Adrenal gland (tissue), 12 donors: ENCODE results near the gene RAPGEF4. TPM values are rescaled to one million over a fixed set of nuclear protein-coding genes. Genes with fewer than 3 reads are reported as not detected.

ENCODE experiments used
- DNase-seq, 7 donors: peaks; one replicate each; pipeline ENCODE4 v3.0.0-alpha.2; 2019 to 2020
- H3K27ac ChIP-seq, 5 donors: fragments of 200-600 bp; sonication (generic) in 4 of 5; 1 replicate in 3 of 5; 2 replicates in 2 of 5; pipeline versions ENCODE4 v1.5.1 to v1.8.0; 2016 to 2020; ENCODE audit warnings: mild to moderate bottlenecking in 1 of 5
- H3K27me3 ChIP-seq: fragments of 200-600 bp; 2 replicates; pipeline ENCODE4 v1.8.0; 2021
- H3K36me3 ChIP-seq, 2 donors: fragments of 200-600 bp; replicated peaks in 1 of 2; 1 replicate in 1 of 2; 2 replicates in 1 of 2; pipeline versions ENCODE4 v1.5.1 to v1.8.0; 2018 to 2022
- H3K4me1 ChIP-seq, 2 donors: fragments of 200-600 bp; replicated peaks in 1 of 2; 1 replicate in 1 of 2; 2 replicates in 1 of 2; pipeline versions ENCODE4 v1.5.1 to v1.8.0; 2018 to 2021
- H3K4me3 ChIP-seq, 4 donors: fragments of 200-600 bp; sonication (generic) in 3 of 4; one replicate each; pipeline ENCODE4 v1.5.1; 2016 to 2018
- H3K9me3 ChIP-seq, 3 donors: fragments of 200-600 bp; sonication (generic) in 1 of 3; replicated peaks in 1 of 3; 1 replicate in 2 of 3; 2 replicates in 1 of 3; pipeline versions ENCODE4 v1.5.1 to v1.8.0; 2016 to 2021
- POLR2A ChIP-seq, 2 donors: fragments of 450-650 bp; IDR thresholded peaks; one replicate each; pipeline ENCODE4 v1.6.1; 2017; ENCODE audit warnings: antibody characterized with exemption in 2 of 2, mild to moderate bottlenecking in 2 of 2, moderate library complexity in 1 of 2
- WGBS, 4 donors: extraction: QIAGEN DNeasy Blood & Tissue Kit in 2 of 4; methylation state at CpG; one replicate each; pipeline versions ENCODE4 v1.1.5 to v1.1.7; 2013 to 2017; 5-methylcytosine and 5-hydroxymethylcytosine counted together
- intact Hi-C, 2 donors: fragments of 100-400 bp; cut with DNase I; formaldehyde crosslinking; loops; one replicate each; pipeline versions ENCODE4 v1.14.1 to v1.15.0; 2022 to 2023
- polyA plus RNA-seq, 3 donors: library from polyadenylated mRNA; stranded (reverse); fragments of 200-250 nt in 2 of 3; fragments of 350-450 nt in 1 of 3; fragmentation: Illumina TruSeq in 1 of 3; extraction: RNeasy Lipid Tissue Mini Kit (QIAGEN cat#74804) in 1 of 3; gene quantifications; one replicate each; pipeline ENCODE4 v1.2.3, GENCODE V29; 2013 to 2014
- total RNA-seq, 9 donors: library from RNA; depleted of rRNA in 4 of 9; stranded (reverse); fragments of >200 nt in 4 of 9; fragments of 120-200 nt in 1 of 9; fragmentation: NEBNext Ultra II Directional in 1 of 9; extraction: Animal tissue kit (Norgen Biotek cat#: 25700) in 1 of 9; gene quantifications; one replicate each; pipeline versions ENCODE4 v1.1.0 to v1.2.4, GENCODE V29; 2013 to 2023
- TF ChIP-seq, protein P1 (sequence below), 6 experiments: fragments of 450-650 bp in 4 of 6; fragments of 200-600 bp in 2 of 6; sonication (generic) in 1 of 6; IDR thresholded peaks; 1 replicate in 5 of 6; 2 replicates in 1 of 6; pipeline versions ENCODE4 v1.5.1 to v1.8.0; 2016 to 2021; ENCODE audit warnings: antibody characterized with exemption in 6 of 6, mild to moderate bottlenecking in 2 of 6, moderate library complexity in 1 of 6
- donor health status: healthy with polysubstance abuse.
- donor health status: Bipolar disorder and iron deficiency.
- donor health status: DM: yes; HTN: yes; CAD: no.
- donor health status: DM: no; HTN: no; CAD: no.
- donor health status: DM: no; HTN: no; CAD: no.
- donor health status: DM: yes; HTN: yes; CAD: no.

The RAPGEF4 gene
- total and polyA plus RNA-seq, 12 donors: 24.8 to 288 (median 101) TPM

DNA sequence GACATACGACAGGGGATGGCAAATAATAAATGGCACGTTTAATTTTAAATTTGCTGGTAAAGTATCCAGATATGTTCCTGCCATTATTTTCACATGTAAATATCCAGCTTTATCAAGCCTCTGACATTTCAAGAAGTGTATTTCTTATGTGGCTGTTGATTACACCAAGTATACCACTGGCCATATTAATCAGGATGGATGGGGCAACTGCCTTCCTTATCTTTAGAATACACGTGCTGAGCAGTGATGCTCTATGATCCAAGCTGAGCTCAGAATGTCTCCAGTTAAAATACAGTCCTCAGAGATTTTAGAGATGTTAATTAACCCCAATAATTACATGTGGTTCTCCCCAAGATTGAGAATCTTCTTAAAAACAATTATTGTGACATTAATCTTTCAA is 38.3 kb upstream of the RAPGEF4 start:
- TF ChIP-seq, protein P1, sequence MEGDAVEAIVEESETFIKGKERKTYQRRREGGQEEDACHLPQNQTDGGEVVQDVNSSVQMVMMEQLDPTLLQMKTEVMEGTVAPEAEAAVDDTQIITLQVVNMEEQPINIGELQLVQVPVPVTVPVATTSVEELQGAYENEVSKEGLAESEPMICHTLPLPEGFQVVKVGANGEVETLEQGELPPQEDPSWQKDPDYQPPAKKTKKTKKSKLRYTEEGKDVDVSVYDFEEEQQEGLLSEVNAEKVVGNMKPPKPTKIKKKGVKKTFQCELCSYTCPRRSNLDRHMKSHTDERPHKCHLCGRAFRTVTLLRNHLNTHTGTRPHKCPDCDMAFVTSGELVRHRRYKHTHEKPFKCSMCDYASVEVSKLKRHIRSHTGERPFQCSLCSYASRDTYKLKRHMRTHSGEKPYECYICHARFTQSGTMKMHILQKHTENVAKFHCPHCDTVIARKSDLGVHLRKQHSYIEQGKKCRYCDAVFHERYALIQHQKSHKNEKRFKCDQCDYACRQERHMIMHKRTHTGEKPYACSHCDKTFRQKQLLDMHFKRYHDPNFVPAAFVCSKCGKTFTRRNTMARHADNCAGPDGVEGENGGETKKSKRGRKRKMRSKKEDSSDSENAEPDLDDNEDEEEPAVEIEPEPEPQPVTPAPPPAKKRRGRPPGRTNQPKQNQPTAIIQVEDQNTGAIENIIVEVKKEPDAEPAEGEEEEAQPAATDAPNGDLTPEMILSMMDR (IDR thresholded peaks at IDR 0.05): no peak
- TF ChIP-seq POLR2A (IDR thresholded peaks at IDR 0.05): no peak
- Histone ChIP-seq H3K4me3 (no peak overlapping the region), H3K9me3 (no peaks in the 10 kb centered on the region), H3K36me3 (no peaks in the 10 kb centered on the region), H3K27me3 (peaks cover 5% of the 10 kb centered on the region), H3K27ac (no peak overlapping the region), H3K4me1 (peaks cover 0 to 6% of the 10 kb centered on the region in 2 donors)
- no peak for DNase-seq
- intact Hi-C loops: no loop called here
- WGBS, 4 donors: 66 to 82% (median 73%) methylated on average over 3 of the region's 3 CpGs

DNA sequence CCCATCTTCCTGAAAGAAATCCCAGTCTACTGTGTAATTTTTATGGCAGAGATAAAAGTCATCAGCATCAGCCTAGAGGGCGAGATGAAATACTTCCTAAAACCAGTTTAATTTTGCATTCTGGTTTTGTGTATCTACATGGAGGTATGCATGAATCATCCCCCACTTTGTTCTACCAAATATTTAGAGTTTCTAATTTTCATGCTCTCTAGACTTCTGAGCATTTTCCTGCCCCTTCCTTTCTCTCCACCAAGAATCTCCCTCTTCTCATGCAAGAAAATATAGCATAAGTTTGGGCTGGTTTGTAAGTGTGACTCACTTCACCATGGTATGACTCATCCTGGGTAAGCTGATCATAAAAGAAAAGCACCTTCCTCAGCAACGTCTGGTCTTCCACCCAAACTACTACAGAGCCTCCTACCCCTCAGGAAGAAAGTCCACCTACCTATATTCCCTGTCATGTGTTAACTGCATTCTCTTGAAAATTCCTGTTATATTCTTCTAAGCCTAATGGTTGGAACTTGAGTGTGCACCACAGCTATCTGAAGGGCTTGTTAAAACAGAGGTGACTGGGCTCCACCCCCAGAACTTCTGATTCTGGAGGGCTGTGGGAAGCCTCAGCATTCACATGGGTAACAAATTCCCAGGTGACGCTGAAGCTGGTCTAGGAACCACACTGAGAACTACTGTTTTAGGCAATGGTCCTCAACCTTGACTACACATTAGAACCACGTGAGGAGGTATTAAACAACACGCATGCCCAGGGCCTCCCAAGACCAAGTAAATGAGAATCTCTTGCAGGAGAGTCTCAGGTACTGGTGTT is 37.4 kb upstream of the RAPGEF4 start:
- peaks cover 5% of the 10 kb centered on the region for H3K27me3 ChIP-seq
- DNase-seq: no peak
- TF ChIP-seq, protein P1 (IDR thresholded peaks at IDR 0.05): no peak
- no peak for TF ChIP-seq POLR2A (IDR thresholded peaks at IDR 0.05)
- intact Hi-C loops: no loop called here
- no peak overlapping the region for H3K27ac ChIP-seq
- H3K4me3 ChIP-seq: no peak overlapping the region
- no peaks in the 10 kb centered on the region for H3K36me3 ChIP-seq
- peaks cover 0 to 4% of the 10 kb centered on the region in 2 donors for H3K4me1 ChIP-seq
- H3K9me3 ChIP-seq: no peaks in the 10 kb centered on the region
- WGBS, 4 donors: 63 to 69% (median 67%) methylated on average over 5 of the region's 5 CpGs

DNA sequence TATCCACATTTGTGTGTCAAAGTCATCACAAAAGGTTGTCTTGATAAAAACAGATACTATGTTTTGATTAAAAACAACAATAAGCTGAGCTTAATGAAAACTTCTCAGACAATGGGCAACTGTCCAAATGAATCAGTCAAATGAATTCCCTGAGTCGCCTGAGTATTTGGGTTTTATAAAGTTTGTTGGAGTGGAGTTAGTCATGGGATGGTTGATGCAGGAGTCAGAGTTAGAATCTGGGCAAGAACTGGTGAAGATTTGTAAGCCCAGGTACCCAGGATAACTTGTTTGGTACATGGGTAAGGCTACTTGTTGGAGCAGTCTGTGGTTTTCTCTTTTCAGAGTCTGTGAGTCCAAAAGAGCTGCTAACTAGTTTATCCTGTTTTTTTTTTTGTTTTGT is 34.4 kb upstream of the RAPGEF4 start:
- no peaks in the 10 kb centered on the region for H3K4me1 ChIP-seq
- no peak for DNase-seq
- H3K4me3 ChIP-seq: no peak overlapping the region
- peaks cover 13% of the 10 kb centered on the region for H3K27me3 ChIP-seq
- intact Hi-C loops: no loop called here
- H3K27ac ChIP-seq: no peak overlapping the region
- H3K36me3 ChIP-seq: no peaks in the 10 kb centered on the region
- no peak for TF ChIP-seq POLR2A (IDR thresholded peaks at IDR 0.05)
- TF ChIP-seq, protein P1 (IDR thresholded peaks at IDR 0.05): no peak
- WGBS, 4 donors: 17 to 48% (median 34%) methylated on average over 1 of the region's 1 CpG
- no peaks in the 10 kb centered on the region for H3K9me3 ChIP-seq

GRCh38 chr2:172702451-172702850 is 33.2 kb upstream of the RAPGEF4 start:
- Histone ChIP-seq H3K27ac (no peak overlapping the region), H3K4me3 (no peak overlapping the region), H3K4me1 (no peaks in the 10 kb centered on the region), H3K36me3 (no peaks in the 10 kb centered on the region), H3K27me3 (peaks cover 18% of the 10 kb centered on the region), H3K9me3 (no peaks in the 10 kb centered on the region)
- no peak for TF ChIP-seq POLR2A (IDR thresholded peaks at IDR 0.05)
- TF ChIP-seq, protein P1 (IDR thresholded peaks at IDR 0.05): no peak
- DNase-seq: no peak
- WGBS, 4 donors: 59 to 96% (median 68%) methylated on average over 1 of the region's 1 CpG
- intact Hi-C loops: no loop called here
